HCT116 (cell line): Measurements from ENCODE around the gene PNMA3. TPM values are rescaled to one million over a fixed set of nuclear protein-coding genes. Genes with fewer than 3 reads are reported as not detected.
"Not testable (repeated sequence)": the region's sequence is repeated elsewhere in the genome, so short reads cannot be mapped to it uniquely, and the experiment has no call there.

ENCODE experiments used
- ATAC-seq: fragments of 200-7000 bp; cut with Tn5 transposase; 2 replicates; pipeline ENCODE4 v1.9.1; 2020; ENCODE audit warnings: mild to moderate bottlenecking, moderate library complexity
- BruUV-seq: library from RNA; stranded (reverse); fragments of 400-500 nt; replicated peaks from 2 replicates; lab custom pipeline; 2021; lab: Mats Ljungman, UMichigan
- CTCF ChIA-PET: fragments of 300-600 bp; sonication (Branson Sonifier 250); formaldehyde crosslinking; loops from one replicate; lab custom pipeline; 2021; ENCODE audit warnings: antibody characterized with exemption; lab: Charles Lee
- POLR2A ChIA-PET: fragments of 300-600, 350-600 bp; sonication (Branson Sonifier 250); formaldehyde crosslinking; loops from one replicate; lab custom pipeline; 2021; ENCODE audit warnings: antibody characterized with exemption; lab: Charles Lee
- RAD21 ChIA-PET, 2 experiments: fragments of 300-600 bp; sonication (Branson Sonifier 250); formaldehyde crosslinking; loops; one replicate each; lab custom pipeline; 2023; ENCODE audit warnings: low total read pairs in 2 of 2; ENCODE audit not compliant: uncharacterized antibody in 2 of 2, unreplicated experiment in 2 of 2, low non-redundant PET in 1 of 2; lab: Charles Lee
- DNase-seq: peaks from one replicate; pipeline ENCODE4 v3.0.0-alpha.2; 2010; ENCODE audit warnings: low read depth, low spot score
- H2AFZ ChIP-seq: fragments of 200-600 bp; shearing (Covaris generic), sonication (generic); 2 replicates; pipeline ENCODE4 v1.6.1; 2017; ENCODE audit warnings: low read depth, mixed run types, mixed read lengths, antibody characterized with exemption, low read length; ENCODE audit not compliant: poor library complexity, severe bottlenecking
- H3K27ac ChIP-seq: 2 replicates; pipeline ENCODE4 v1.5.1; 2012; ENCODE audit warnings: low read depth, low read length
- H3K27me3 ChIP-seq: fragments of 200-600 bp; sonication (generic); 2 replicates; pipeline ENCODE4 v1.6.1; 2016; ENCODE audit warnings: mixed run types, low read length, mixed read lengths; ENCODE audit not compliant: insufficient read depth
- H3K36me3 ChIP-seq, 2 experiments: fragments of 200-500 bp in 1 of 2; fragments of 200-600 bp in 1 of 2; sonication (Bioruptor generic) in 1 of 2; sonication (generic) in 1 of 2; 2 replicates each; pipeline versions ENCODE4 v1.5.1 to v1.6.1; 2014 to 2016; ENCODE audit warnings: low read length in 2 of 2, inconsistent platforms in 1 of 2, mixed read lengths in 1 of 2, mixed run types in 1 of 2; ENCODE audit not compliant: insufficient read depth in 2 of 2, control insufficient read depth in 1 of 2
- H3K4me1 ChIP-seq, 2 experiments: fragments of 200-600 bp in 1 of 2; sonication (generic) in 1 of 2; 2 replicates each; pipeline versions ENCODE4 v1.5.1 to v1.6.1; 2012 to 2017; ENCODE audit warnings: low read length in 2 of 2, inconsistent platforms in 1 of 2, mild to moderate bottlenecking in 1 of 2, mixed read lengths in 1 of 2, mixed run types in 1 of 2, moderate library complexity in 1 of 2; ENCODE audit not compliant: insufficient read depth in 2 of 2, control insufficient read depth in 1 of 2
- H3K4me2 ChIP-seq: fragments of 200-600 bp; sonication (generic); 2 replicates; pipeline ENCODE4 v1.6.1; 2017; ENCODE audit warnings: mixed run types, low read length, mixed read lengths
- H3K4me3 ChIP-seq, 2 experiments: fragments of 200-600 bp in 1 of 2; sonication (generic) in 1 of 2; replicated peaks in 1 of 2; 2 replicates each; pipeline ENCODE4 v1.5.1; 2011 to 2016; ENCODE audit warnings: low read length in 2 of 2, control low read depth in 1 of 2, low read depth in 1 of 2, mild to moderate bottlenecking in 1 of 2, mixed read lengths in 1 of 2, mixed run types in 1 of 2
- H3K79me2 ChIP-seq: fragments of 200-600 bp; sonication (generic); 2 replicates; pipeline ENCODE4 v1.6.1; 2017; ENCODE audit warnings: mild to moderate bottlenecking, mixed run types, low read length, moderate library complexity, mixed read lengths; ENCODE audit not compliant: insufficient read depth
- H3K9ac ChIP-seq: fragments of 200-600 bp; sonication (generic); 2 replicates; pipeline ENCODE4 v1.6.1; 2016; ENCODE audit warnings: low read length, mixed read lengths
- H3K9me2 ChIP-seq: fragments of 200-600 bp; sonication (generic), shearing (Covaris generic); 2 replicates; pipeline ENCODE4 v1.6.1; 2017; ENCODE audit warnings: mixed run types, mild to moderate bottlenecking, moderate library complexity; ENCODE audit not compliant: insufficient read depth
- H3K9me3 ChIP-seq, 2 experiments: fragments of 200-500 bp in 1 of 2; fragments of 200-600 bp in 1 of 2; sonication (Bioruptor generic) in 1 of 2; sonication (generic) in 1 of 2; 2 replicates each; pipeline ENCODE4 v1.6.1; 2014 to 2017; ENCODE audit warnings: low read length in 2 of 2, mixed read lengths in 2 of 2, inconsistent platforms in 1 of 2, low read depth in 1 of 2, mild to moderate bottlenecking in 1 of 2, mixed run types in 1 of 2, moderate library complexity in 1 of 2; ENCODE audit not compliant: control insufficient read depth in 1 of 2, insufficient read depth in 1 of 2
- H4K20me1 ChIP-seq: fragments of 200-600 bp; sonication (generic), shearing (Covaris generic); 2 replicates; pipeline ENCODE4 v1.6.1; 2017; ENCODE audit warnings: mixed run types, mild to moderate bottlenecking, moderate library complexity; ENCODE audit not compliant: insufficient read depth
- intact Hi-C: fragments of 100-400 bp; cut with micrococcal nuclease; formaldehyde crosslinking; loops from 2 replicates; pipeline ENCODE4 v1.10.0; 2022
- total RNA-seq: library from RNA; stranded (reverse); gene quantifications from one replicate; pipeline ENCODE4 v1.2.1, GENCODE V29; 2021; ENCODE audit not compliant: unreplicated experiment

The PNMA3 gene
- total RNA-seq, 1 experiment from 2014 or later, result not detected

- H4K20me1 ChIP-seq, H3K4me3 ChIP-seq, H3K4me1 ChIP-seq, H3K4me2 ChIP-seq, H3K27me3 ChIP-seq, POLR2A ChIA-PET, H3K9me2 ChIP-seq, BruUV-seq, RAD21 ChIA-PET, H3K9ac ChIP-seq, H3K36me3 ChIP-seq, H3K79me2 ChIP-seq, CTCF ChIA-PET, DNase-seq, H3K27ac ChIP-seq, H3K9me3 ChIP-seq, H2AFZ ChIP-seq, intact Hi-C loops: not testable (repeated sequence)
- ATAC-seq, result peak; percentile 55
Observed at GRCh38 chrX:153071909-153072583, 15.8 kb downstream of the PNMA3 start, which contains the start of gene PNMA6A. PNMA6A (plus strand) TSS chrX:153072454; CDS start chrX:153073063, 609 bp downstream.

DNA sequence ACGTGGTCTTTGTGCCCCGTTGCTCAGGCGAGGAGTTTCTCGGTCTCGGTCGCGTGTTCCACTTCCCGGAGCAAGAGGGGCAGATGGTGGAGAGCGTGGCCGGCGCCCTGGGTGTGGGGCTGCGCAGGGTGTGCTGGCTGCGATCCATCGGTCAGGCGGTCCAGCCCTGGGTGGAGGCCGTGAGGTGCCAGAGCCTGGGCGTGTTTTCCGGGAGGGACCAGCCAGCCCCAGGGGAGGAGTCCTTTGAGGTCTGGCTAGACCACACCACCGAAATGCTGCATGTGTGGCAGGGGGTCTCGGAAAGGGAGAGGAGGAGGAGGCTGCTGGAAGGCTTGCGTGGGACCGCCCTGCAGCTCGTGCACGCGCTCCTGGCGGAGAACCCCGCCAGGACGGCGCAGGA is 17.1 kb downstream of the PNMA3 start:
- CTCF ChIA-PET, H3K79me2 ChIP-seq, H3K4me2 ChIP-seq, H3K9ac ChIP-seq, H3K4me1 ChIP-seq, H3K9me2 ChIP-seq, H3K4me3 ChIP-seq, H3K36me3 ChIP-seq, RAD21 ChIA-PET, H4K20me1 ChIP-seq, ATAC-seq, DNase-seq, POLR2A ChIA-PET, H3K27me3 ChIP-seq, H3K9me3 ChIP-seq, intact Hi-C loops, H3K27ac ChIP-seq, H2AFZ ChIP-seq, BruUV-seq: not testable (repeated sequence)
